Activated CD8-positive, alpha-beta memory T cell treated with anti-CD3 and anti-CD28 coated beads, Interleukin-2, amount 50 U/mL, for 1 hour (primary cell): ENCODE results near the gene GTF2A1L.
"Not testable (repeated sequence)": the region's sequence is repeated elsewhere in the genome, so short reads cannot be mapped to it uniquely, and the experiment has no call there.

ENCODE experiments used
- DNase-seq: peaks from one replicate; pipeline ENCODE4 v3.0.0-alpha.2; 2020; ENCODE audit errors: extremely low read depth

GTF2A1L gene

DNA sequence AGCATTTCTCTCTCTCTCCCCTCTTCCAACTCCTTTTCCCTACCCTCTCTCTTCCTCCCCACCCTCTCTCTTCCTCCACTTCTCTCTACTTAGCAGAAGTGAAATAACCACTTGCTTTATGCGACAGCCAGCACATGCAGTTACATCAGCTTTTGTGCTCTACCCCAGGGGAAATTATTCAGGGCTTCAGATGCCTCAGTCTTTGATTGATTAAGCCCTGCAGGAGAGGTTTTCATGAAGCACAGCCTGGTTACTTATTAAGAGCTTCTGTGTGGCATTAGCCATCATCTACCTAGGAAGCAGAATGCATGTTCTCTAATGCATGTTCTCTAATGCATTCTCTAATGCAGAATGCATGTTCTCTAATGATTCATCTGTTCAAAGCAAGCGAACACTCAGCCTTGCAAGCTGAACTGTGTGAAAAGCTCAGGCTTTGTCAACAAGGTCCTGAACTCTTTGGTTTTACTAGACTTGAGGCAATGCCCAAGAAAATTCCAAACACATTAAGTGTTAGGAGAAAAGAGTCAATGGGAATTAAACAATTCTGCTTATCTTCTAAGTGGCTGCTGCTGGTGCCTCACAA, 81.8 kb downstream of the GTF2A1L start:
- no peak for DNase-seq

DNA sequence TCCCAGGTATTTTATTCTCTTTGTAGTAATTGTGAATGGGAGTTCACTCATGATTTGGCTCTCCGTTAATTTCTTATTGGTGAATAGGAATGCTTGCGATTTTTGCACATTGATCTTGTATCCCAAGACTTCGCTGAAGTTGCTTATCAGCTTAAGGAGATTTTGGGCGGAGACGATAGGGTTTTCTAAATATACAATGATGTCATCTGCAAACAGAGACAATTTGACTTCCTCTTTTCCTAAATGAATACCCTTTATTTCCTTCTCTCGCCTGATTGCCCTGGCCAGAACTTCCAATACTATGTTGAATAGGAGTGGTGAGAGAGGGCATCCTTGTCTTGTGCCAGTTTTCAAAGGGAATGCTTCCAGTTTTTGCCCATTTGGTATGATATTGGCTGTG, 86.0 kb downstream of the GTF2A1L start:
- DNase-seq = not testable (repeated sequence)

DNA sequence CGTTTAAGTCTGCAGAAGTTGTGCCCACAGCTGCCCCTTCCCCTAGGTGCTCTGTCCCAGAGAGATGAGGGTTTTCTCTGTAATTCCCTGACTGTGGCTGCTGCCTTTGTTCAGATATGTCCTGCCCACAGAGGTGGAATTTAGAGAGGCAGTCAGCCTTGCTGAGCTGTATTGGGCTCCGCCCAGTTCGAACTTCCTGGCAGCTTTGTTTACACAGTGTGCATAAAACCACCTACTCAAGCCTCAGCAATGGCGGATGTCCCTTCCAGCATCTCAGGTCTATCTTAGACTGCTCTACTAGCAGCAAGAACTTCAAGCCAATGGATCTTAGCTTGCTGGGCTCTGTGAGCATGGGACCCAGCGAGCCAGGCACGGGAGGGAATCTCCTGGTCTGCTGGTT, 89.8 kb downstream of the GTF2A1L start:
- no peak for DNase-seq

DNA sequence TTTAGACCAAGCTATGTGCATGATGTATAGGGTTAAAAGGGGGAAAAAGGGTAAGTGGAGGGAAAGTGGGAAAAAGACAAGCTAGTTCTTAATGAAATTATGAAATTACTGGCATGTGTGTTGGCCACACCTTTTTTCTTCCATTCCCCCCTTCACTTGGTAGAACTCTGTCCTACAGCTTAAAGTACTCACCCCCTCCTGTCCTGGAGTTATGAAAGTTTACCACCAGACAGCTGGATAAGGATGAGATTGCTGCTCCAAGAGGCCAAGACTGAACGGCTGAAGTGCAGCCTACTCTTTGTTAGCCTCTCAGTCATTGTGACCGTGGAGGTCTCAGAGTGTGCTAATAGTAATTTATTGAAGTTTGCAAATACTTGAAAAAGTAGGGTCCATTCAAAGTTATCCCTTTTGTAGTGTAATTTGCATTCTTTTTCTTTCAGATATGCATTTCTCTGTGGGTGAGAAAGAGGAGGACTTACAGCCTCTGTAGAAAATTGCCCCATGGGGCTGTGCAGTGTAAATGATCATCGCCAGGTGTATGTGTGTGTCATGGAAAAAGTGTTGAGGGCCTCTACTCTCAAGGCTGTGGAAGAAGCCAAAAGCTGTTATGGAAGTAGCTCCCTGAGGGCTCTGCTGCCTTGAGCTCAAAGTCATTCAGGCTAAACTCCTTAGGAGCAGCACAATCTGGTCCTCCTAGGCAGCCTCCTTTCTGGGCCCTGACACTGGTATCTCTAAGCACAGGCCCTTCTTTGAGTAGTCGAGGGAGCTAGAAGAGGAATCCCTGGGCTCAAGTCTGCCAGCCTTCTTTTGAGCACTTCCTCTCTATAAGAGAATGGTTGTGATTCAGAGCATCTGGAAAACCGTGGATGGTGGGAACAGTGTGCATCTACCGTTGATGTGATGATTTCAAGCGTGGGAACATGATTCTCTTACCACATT, 91.7 kb downstream of the GTF2A1L start:
- DNase-seq = no peak

DNA sequence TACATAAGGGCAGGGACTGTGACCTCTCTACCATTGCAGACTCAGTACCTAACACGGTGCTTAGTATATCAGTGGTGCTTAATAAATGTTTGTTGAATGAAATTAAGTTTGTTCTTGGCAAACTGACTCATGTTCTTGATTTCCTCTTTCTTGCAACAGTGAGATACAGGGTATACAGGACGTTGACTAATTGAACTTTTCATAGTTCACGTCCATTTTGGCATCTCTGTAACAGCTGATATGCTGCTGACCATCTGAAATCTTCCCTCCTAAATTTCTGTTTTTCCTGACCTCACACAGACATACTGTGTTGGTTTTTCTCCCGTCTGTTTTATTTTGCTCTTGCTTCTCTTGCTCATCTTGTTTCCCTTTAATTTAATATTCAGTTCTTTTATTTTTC, 93.7 kb downstream of the GTF2A1L start:
- DNase-seq = no peak

DNA sequence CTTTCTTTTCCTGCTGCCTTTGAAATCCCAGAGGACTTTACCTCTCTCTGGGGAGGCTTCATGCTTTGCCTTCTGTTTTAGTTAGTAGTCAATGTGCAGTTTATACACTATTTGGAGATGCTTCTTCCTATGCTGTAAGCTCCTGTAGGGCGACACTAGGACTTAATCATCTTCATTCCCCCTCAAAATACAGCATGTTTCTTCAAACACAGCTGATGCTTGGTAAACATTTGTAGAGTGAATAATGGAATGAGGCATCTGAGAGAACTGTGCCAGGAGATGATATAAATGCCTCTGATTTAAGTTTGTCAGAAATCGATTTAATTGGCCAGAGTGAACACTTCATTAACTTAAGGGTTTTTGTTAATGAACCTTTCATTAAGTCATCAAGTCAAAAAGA, 94.5 kb downstream of the GTF2A1L start:
- DNase-seq = no peak

DNA sequence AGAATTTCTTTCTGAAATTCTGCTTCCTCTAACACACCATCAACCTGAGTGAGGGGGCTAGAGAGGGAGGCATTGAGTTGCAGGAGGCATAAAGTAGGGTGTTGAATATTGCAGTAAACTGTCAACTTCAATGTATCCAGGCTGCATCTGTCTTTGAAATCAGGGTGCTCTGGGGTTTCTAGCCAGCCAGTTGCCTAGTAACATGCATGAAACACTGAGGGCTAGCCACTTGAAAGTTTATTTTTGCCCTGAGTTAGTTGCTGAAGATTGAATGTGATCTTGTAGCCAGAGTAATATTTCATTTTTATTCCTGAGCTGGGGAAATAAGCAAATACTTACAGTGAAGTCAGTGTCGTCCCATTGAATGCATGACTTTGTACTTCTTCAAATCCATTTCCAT, 96.0 kb downstream of the GTF2A1L start:
- no peak for DNase-seq

DNA sequence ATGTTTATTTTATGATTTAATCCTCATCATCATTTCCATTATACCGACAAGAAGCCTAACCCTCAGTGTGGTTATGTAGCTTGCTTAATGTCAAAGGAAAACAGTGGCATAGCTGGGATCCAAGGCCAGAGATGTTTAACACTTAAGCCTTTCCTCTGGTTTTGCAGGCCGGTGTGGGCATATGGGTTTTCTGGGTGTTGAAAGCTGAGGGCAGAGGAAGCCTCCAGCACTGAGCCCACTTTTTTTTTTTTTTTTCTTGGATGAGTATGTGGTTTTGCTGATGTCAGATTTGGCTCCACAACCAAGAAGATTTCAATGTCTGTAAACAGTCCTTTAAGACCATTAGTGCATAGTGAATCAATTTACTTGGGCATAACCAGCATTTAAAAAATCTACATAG, 96.6 kb downstream of the GTF2A1L start:
- no peak for DNase-seq

DNA sequence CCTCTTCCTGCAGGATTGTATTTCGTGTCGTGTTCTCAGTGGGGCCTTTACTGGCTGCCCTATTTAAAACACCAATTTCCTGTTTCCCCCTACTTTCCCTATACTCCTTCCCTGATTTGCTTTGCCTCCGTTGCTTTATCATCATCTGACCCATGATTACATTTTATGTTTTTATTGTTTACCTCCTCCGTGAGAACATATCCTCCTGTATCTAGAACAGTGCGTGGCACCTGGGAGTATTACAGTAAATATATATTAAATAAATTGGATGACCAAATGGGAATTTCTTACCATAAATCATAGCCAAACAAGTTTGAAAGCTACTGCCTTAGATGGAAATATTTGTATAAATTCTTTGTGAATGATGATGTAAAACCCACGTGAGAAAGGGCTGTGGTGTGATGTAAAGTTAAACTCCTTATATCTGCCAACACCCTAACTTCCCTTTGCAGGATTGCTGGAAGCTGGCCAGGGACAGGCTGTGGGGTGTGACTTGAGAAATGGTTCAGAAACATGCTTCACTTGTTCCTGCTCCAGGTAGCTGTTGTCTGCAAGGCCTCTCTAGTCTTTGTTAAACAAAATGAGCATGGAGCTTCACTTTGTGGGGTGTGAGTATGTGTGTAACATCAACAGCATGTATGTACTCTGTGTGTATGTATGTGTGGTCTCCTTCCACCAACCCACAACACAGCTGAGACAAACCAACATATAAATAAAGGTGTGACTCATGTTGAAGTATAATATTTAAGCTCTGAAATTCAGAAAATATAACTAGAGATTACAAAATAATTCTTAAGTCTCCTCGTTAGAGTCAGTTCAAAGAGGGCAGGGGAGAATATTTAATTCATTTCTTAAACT, 97.6 kb downstream of the GTF2A1L start:
- DNase-seq = no peak

DNA sequence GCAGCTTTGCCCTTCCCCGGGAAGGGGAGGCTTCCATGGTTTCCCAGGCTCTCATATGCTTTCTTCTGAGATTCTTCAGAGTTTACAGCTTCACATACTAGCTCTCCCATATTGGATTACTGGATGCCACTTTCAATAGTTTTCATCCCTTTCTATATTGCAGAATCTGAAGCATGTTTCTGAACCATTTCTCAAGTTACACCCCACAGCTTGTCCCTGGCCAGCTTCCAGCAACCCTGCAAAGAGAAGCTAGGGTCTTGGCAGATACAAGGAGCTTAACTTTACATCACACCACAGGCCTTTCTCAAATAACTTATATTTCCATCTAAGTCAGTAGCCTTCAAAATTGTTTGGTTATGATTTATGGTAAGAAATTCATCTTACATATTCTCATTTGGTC, 98.3 kb downstream of the GTF2A1L start:
- DNase-seq = no peak

DNA sequence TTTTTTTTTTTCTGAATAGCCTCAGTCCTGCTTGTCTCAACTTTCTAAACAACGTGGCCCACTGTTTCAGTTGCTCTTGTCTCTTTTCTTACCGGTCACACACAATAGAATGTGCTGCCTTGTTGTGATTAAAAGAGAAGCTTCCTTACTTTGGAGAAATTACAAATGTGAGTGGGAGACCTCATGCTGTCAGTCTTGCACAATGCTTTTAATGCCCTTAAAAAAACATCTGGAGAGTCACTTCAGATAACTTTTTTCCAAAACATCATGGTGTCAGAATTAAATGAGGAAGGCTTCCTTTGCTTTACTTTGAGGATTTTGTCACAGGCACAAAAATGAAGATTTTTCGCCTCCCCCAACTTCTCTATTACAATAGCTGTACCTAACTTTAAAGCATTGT, 100.2 kb downstream of the GTF2A1L start:
- DNase-seq = no peak

DNA sequence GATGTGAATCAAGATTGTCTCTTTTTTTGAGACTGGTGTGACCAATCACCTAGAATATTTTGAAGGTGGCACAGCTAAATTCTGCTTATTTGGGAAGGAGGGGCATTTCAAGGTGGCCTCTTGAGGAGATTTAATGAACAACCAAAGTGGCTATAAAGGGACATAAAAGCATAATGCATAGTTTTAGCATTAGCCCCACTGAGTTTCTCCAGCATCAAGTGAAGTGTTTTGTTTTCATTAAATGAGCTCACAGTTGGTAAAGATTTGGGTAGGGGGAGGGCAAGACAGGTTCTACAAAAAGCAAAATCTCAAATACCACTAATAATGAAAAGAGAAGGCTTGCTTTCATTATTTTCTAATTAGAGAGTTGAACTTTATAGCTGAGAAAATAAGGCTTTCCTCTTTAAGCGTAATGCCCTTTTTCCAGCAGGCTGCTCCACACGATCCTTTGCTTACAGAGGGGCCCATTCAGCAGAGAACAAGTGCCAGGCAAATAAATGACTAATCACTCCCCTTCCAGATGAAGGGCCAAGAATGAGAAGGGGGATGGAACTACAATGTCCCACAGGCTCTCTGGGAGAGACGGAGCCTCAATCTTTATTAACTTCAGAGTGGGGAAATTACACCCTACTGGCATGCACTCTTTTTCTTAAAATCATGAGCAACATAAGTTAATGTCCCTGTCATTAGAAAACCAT, 102.0 kb downstream of the GTF2A1L start:
- DNase-seq = no peak

DNA sequence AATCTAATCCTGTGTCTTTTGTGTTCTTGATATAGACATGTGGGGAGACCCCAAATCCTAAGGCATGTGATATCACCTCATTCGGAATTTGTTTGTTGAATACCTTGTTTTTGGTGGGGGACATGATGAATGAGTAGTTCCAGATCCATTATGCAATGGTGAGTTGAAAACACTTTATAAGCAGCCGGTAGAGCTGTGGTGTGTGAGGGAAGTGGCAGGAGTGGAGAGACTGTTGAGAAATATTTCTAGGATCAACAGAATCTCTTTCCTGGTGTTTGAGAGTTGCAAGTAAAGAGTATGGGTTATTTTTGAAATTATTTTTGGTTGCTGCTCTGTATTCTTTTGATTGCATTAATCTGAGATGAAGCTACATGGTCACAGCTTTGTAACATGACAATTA, 103.5 kb downstream of the GTF2A1L start:
- DNase-seq = no peak

DNA sequence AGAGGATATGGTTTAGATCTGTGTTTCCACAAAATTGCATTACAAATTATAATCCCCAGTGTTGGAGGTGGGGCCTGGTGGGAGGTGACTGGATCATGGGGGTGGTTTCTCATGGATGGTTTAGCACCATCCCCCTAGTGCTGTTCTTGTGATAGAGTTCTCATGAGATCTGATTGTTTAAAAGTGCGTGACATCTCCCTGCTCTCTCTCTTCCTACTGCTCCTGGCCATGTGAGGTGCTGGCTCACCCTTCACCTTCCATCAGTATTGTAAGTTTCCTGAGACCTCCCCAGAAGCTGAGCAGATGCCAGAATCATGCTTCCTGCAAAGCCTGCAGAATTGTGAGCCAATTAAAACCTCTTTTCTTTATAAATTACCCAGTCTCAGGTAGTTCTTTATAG, 104.7 kb downstream of the GTF2A1L start:
- DNase-seq = no peak

DNA sequence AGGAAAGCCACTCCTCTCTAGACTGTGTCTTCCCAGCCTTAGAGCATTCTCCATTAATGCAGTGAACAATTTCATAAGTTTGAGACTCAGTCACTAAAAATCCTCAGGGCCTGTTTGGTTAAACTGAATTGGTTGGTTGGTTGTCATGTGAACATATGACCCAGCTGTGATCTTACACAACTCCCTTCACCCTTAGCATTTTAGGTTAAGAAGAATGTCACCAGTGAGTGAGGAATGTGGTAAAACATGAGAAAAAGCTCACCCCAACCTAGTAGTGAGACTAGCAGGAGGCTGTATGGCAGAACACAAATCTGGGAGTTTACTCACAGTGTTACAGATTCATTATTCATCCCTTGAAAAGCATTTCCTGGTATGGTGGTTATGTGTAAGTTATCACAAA, 105.5 kb downstream of the GTF2A1L start:
- no peak for DNase-seq

DNA sequence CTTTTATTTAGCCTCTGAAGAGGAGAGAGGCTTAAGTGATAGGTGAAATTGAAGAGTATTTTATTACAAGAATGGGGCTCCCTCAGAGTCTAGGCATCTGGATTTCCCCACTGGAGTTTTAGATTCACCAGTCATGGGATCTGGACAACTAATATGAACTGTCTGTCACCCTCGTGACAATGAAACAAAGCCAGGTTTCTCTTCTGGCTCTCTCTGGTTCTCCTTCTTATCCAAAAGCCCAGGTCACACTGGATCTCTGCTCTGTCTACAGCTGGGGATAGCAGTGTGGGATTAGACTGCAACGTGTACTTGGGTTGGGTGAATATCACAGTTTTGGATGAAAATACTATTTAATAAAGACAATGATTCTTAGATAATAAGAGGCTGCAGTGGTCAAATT, 106.6 kb downstream of the GTF2A1L start:
- no peak for DNase-seq

DNA sequence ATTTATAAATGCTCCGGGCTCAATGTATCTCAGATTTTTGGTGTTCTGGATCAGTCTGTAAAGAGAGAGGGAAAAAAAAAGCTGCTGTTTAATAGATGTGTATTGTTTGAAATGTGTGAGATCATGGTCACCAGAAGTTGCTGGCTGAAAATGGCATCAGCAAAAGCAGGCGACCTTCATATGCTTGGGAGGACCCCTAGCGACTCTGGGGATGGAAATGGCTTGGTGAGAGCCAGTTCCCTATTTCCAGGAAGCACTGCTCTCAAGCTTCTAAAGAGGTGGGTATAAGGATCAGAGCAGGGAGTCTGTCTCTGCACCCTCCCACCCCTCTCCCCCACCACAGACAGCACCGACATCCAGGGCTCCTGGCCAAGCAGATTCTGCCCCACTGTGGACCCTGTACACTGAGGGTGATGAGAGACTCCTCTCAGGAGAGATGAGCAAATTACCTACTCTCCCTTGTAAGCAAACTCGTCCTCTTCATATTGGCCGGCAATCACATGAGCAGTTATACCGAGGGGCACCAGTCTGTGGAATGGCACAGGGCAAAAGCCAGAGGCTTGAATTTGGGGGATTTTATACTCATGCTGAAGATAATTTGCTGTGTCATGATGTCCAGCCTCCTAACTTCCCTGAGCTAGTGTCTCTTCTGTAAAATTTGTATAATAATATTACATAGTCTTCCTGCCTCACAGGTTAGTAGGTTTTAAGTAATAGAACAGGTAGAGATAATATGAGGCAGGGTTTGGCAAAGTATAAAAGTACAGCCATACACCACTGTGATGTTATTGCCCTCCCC, 108.2 kb downstream of the GTF2A1L start:
- DNase-seq = no peak

DNA sequence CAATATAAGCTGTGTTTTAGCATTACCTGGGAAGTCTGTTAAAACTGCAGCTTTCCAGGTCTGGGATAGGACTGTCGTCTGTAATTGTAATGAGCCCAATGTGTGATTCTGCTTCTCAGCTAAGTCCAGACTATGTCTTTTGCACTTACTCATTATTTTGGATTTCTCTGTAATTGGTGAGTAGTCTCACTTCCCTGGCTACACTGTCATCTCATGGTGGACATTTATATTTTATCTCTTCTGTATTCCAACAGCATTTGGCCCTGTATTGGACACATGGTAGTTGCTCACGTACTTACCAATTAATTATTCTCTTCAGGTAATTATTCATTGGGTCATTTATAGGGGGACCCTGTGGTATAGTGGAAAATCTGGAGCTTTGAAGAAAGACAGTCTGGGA, 109.9 kb downstream of the GTF2A1L start:
- no peak for DNase-seq

DNA sequence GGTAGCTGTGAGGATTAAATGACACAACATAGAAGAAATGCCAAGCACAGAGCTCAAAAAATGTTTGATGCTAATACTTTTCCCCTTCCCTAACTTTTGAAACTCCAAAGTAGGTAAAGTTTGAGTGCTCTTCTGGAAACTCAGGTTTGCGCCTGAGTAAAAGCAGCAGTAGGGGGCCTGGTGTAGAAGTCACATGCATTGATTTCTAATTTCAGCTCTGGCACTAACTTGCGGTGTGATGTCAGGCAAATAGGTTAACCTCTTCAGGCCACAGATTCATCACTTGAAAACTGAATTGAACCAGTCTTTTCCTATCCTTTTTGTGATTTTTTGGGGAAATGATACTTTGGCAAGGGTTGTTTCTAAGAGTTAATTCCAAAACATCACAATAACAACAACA, 110.6 kb downstream of the GTF2A1L start:
- no peak for DNase-seq

DNA sequence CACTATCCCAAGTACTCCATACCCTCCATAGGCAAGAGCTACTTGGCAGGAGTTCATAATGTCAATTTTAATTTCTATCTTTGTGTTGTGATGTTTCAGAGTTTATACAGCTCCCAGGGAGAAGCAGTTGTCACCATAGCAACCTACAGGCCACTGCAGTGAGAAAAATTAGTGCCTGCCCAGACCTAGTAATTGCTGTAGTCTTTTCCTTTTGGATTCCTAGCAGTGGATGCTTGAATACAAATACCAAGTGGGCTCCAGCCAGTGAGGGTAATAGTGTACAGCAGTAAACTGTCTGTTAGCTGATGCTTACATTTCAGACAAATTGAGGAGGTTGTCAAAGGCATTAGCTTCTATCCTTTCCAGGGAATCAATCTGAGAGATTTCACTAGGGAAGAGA, 111.2 kb downstream of the GTF2A1L start:
- no peak for DNase-seq
